GM12878 (cell line): ENCODE measurements around the gene SLC2A9. TPM values are rescaled to one million over a fixed set of nuclear protein-coding genes. Genes with fewer than 3 reads are reported as not detected.

Source experiments
- ATAC-seq: fragments of 200-7000 bp; cut with Tn5 transposase; 3 replicates; pipeline ENCODE4 v1.9.1; 2020; ENCODE audit warnings: mild to moderate bottlenecking, moderate library complexity
- BruUV-seq: library from RNA; stranded (reverse); fragments of 400-500 nt; replicated peaks from 2 replicates; lab custom pipeline; 2021; lab: Mats Ljungman, UMichigan
- CTCF ChIA-PET: fragments of 300-600 bp; sonication (Branson Sonifier 250); formaldehyde crosslinking; extraction: SDS; loops from one replicate; lab custom pipeline; 2021; ENCODE audit warnings: inconsistent platforms; lab: Yijun Ruan, JAX
- POLR2A ChIA-PET: fragments of 350-600 bp; formaldehyde crosslinking; extraction: SDS; loops from one replicate; lab custom pipeline; 2021; ENCODE audit warnings: inconsistent platforms; lab: Charles Lee
- RAD21 ChIA-PET: fragments of 300-600 bp; sonication (Branson Sonifier 250); formaldehyde crosslinking; loops from one replicate; lab custom pipeline; 2023; ENCODE audit warnings: antibody characterized with exemption; ENCODE audit not compliant: unreplicated experiment; lab: Charles Lee
- SMC1A ChIA-PET: fragments of 300-600 bp; sonication (Branson Sonifier 250); formaldehyde crosslinking; loops from one replicate; lab custom pipeline; 2023; ENCODE audit not compliant: unreplicated experiment, uncharacterized antibody; lab: Charles Lee
- DNase-seq: peaks from one replicate; pipeline ENCODE4 v3.0.0-alpha.2; 2011; ENCODE audit warnings: low read depth, low spot score
- FAIRE-seq: peaks from 3 replicates; lab custom pipeline; 2011; peaks lifted over from hg19 to GRCh38; lab: Jason Lieb, UNC
- H2AFZ ChIP-seq: 2 replicates; pipeline ENCODE4 v1.6.0; 2011; ENCODE audit warnings: low read depth, low read length, control low read depth; ENCODE audit not compliant: control insufficient read depth
- H3K27ac ChIP-seq: 2 replicates; pipeline ENCODE4 v1.5.1; 2011; ENCODE audit warnings: control low read depth; ENCODE audit not compliant: control insufficient read depth, insufficient read depth
- H3K27me3 ChIP-seq, 2 experiments: replicated peaks in 1 of 2; 2 replicates each; pipeline versions ENCODE4 v1.6.0 to v1.6.1; 2011; ENCODE audit warnings: low read length in 1 of 2; ENCODE audit not compliant: control insufficient read depth in 2 of 2, insufficient read depth in 2 of 2
- H3K36me3 ChIP-seq, 2 experiments: 2 replicates each; pipeline ENCODE4 v1.5.1; 2011; ENCODE audit warnings: low read length in 1 of 2; ENCODE audit not compliant: control insufficient read depth in 2 of 2, insufficient read depth in 2 of 2
- H3K4me1 ChIP-seq: 2 replicates; pipeline ENCODE4 v1.6.1; 2011; ENCODE audit warnings: mild to moderate bottlenecking, low read length, moderate library complexity, mixed read lengths; ENCODE audit not compliant: control insufficient read depth, insufficient read depth
- H3K4me2 ChIP-seq: 2 replicates; pipeline ENCODE4 v1.6.0; 2011; ENCODE audit warnings: control low read depth; ENCODE audit not compliant: control insufficient read depth, insufficient read depth
- H3K4me3 ChIP-seq: fragments of 200-600 bp; sonication (generic); 2 replicates; pipeline ENCODE4 v1.5.1; 2016
- H3K79me2 ChIP-seq: 2 replicates; pipeline ENCODE4 v1.6.0; 2011; ENCODE audit warnings: low read length; ENCODE audit not compliant: control insufficient read depth, insufficient read depth
- H3K9ac ChIP-seq: 2 replicates; pipeline ENCODE4 v1.8.0; 2011; ENCODE audit warnings: low read length, control low read depth, mixed read lengths; ENCODE audit not compliant: control insufficient read depth, insufficient read depth
- H3K9me3 ChIP-seq: replicated peaks from 3 replicates; pipeline ENCODE4 v1.5.1; 2011; ENCODE audit warnings: mild to moderate bottlenecking, low read length; ENCODE audit not compliant: control insufficient read depth, insufficient read depth
- H4K20me1 ChIP-seq: 2 replicates; pipeline ENCODE4 v1.6.0; 2011; ENCODE audit not compliant: control insufficient read depth, insufficient read depth
- CEBPB ChIP-seq, 2 experiments: fragments of 150-350 bp in 1 of 2; IDR thresholded peaks; 2 replicates each; pipeline ENCODE4 v1.6.1; 2012 to 2014; ENCODE audit warnings: low read depth in 2 of 2, low read length in 2 of 2, borderline replicate concordance in 1 of 2, inconsistent platforms in 1 of 2
- EGR1 ChIP-seq, 2 experiments: IDR thresholded peaks; 1 replicate in 1 of 2; 2 replicates in 1 of 2; pipeline ENCODE4 v1.6.1; 2011 to 2012; ENCODE audit warnings: low read depth in 2 of 2, low read length in 2 of 2, borderline replicate concordance in 1 of 2, mild to moderate bottlenecking in 1 of 2, moderate library complexity in 1 of 2
- ESRRA ChIP-seq: IDR thresholded peaks from 2 replicates; pipeline ENCODE4 v1.6.1; 2012; ENCODE audit warnings: mild to moderate bottlenecking, low read length, improper control_type of control experiment
- JUND ChIP-seq: IDR thresholded peaks from 2 replicates; pipeline ENCODE4 v1.6.1; 2012; ENCODE audit warnings: low read depth, mild to moderate bottlenecking, low read length, improper control_type of control experiment, moderate library complexity
- MEF2B ChIP-seq: fragments of 450-650 bp; IDR thresholded peaks from 2 replicates; pipeline ENCODE4 v1.6.1; 2018; ENCODE audit warnings: mild to moderate bottlenecking, moderate library complexity; ENCODE audit not compliant: partially characterized antibody, poor library complexity, severe bottlenecking
- PAX8 ChIP-seq: fragments of 450-650 bp; IDR thresholded peaks from 2 replicates; pipeline ENCODE4 v1.6.1; 2017; ENCODE audit warnings: mild to moderate bottlenecking, moderate library complexity
- POLR2A ChIP-seq: IDR thresholded peaks from 2 replicates; pipeline ENCODE4 v1.6.1; 2011; ENCODE audit warnings: low read depth, mild to moderate bottlenecking, low read length
- RCOR1 ChIP-seq: conservative IDR thresholded peaks from 2 replicates; pipeline ENCODE4 v1.6.1; 2012; ENCODE audit warnings: low read depth, low read length, improper control_type of control experiment
- SUZ12 ChIP-seq: fragments of 200-600 bp; sonication (generic); IDR thresholded peaks from one replicate; pipeline ENCODE4 v1.6.1; 2018; ENCODE audit warnings: antibody characterized with exemption, mild to moderate bottlenecking; ENCODE audit not compliant: unreplicated experiment
- TBL1XR1 ChIP-seq: IDR thresholded peaks from 2 replicates; pipeline ENCODE4 v1.6.1; 2012; ENCODE audit warnings: low read depth, low read length, improper control_type of control experiment
- TCF7 ChIP-seq: IDR thresholded peaks from 2 replicates; pipeline ENCODE4 v1.6.1; 2014; ENCODE audit warnings: antibody characterized with exemption, borderline replicate concordance
- WGBS: methylation state at CpG from one replicate; pipeline ENCODE4 v1.1.6; 2016; ENCODE audit warnings: low lambda C conversion rate; ENCODE audit not compliant: insufficient replicate concordance, insufficient coverage; ENCODE audit errors: missing lambda C conversion rate; 5-methylcytosine and 5-hydroxymethylcytosine counted together
- in situ Hi-C: fragments of 300-500 bp; cut with MboI; formaldehyde crosslinking; loops from 9 replicates; pipeline ENCODE4 v1.14.3; 2018; ENCODE audit warnings: mixed read lengths
- intact Hi-C: fragments of 100-400 bp; cut with micrococcal nuclease; formaldehyde crosslinking; loops from one replicate; pipeline ENCODE4 v1.14.2; 2022; ENCODE audit not compliant: unreplicated experiment
- polyA plus RNA-seq, 11 experiments: library from polyadenylated mRNA; depleted of rRNA in 4 of 11; unstranded in 6 of 11; stranded (reverse) in 5 of 11; fragments of >200 nt; fragmentation: Nextera tagmentation in 4 of 11; fragmentation: Illumina TruSeq in 1 of 11; extraction: Ambion mirVana in 4 of 11; extraction: Trizol in 1 of 11; gene quantifications; 1 replicate in 1 of 11; 2 replicates in 10 of 11; pipeline versions ENCODE4 v1.2.1 to v1.2.3, GENCODE V29; 2011 to 2016; ENCODE audit warnings: inconsistent platforms in 2 of 11, missing spikeins in 2 of 11, low read depth in 1 of 11
- total RNA-seq, 4 experiments: library from RNA; depleted of rRNA in 3 of 4; stranded (reverse); fragments of >200 nt in 3 of 4; fragmentation: Illumina TruSeq in 1 of 4; extraction: Trizol in 1 of 4; gene quantifications; 2 replicates each; pipeline versions ENCODE4 v1.2.1 to v1.2.3, GENCODE V29; 2013 to 2021
- TF ChIP-seq, protein P1 (sequence below): fragments of 450-650 bp; IDR thresholded peaks from 2 replicates; pipeline ENCODE4 v1.6.1; 2017; ENCODE audit warnings: mild to moderate bottlenecking, moderate library complexity
- TF ChIP-seq, protein P2 (sequence below): fragments of 450-650 bp; IDR thresholded peaks from 2 replicates; pipeline ENCODE4 v1.6.1; 2016; ENCODE audit warnings: mild to moderate bottlenecking
- TF ChIP-seq, protein P3 (sequence below): fragments of 450-650 bp; IDR thresholded peaks from 2 replicates; pipeline ENCODE4 v1.6.1; 2017; ENCODE audit warnings: mild to moderate bottlenecking, low read depth, inconsistent platforms; ENCODE audit not compliant: poor library complexity, severe bottlenecking

The SLC2A9 gene
- total and polyA plus RNA-seq, 10 of the 15 experiments (the other 5 are each of a cell fraction or from before 2014, with no cell fraction given): 0.28 to 2.8 (median 1.2) TPM

DNA sequence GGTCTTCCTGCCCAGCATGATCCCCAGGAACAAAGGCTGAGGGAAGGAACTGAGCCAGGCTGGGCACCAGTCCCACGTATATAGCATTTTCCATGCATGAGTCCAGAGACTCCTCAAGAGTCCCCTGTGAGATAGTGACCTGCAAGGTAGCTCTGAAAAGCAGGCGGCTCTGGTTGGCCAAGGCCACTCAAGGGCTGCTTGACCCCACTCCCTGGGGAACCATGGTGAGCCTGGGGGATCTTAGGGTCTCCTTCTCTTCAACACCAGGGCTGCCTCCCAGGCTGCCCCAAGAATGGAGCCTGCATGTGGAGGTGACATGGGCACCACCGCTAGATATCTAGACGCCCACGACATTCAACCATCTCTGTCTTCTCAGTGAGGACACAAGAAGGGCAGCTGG is 79.2 kb downstream of the SLC2A9 start:
- ChIA-PET SMC1A (interaction anchor here (2.5 kb wide), 1 partner anchor 72 kb away, joined by 12 read pairs; no protein-coding TSS in a partner anchor), RAD21 (interaction anchor here (5.2 kb wide), 1 partner anchor 72 kb away, joined by 28 read pairs; no protein-coding TSS in a partner anchor), POLR2A (no interaction called here), CTCF (interaction anchor here (1.5 to 7.7 kb wide), 2 partner anchors 37 to 73 kb away, joined by 4 to 57 read pairs; no protein-coding TSS in a partner anchor)
- Histone ChIP-seq H3K9me3 (no peaks in the 10 kb centered on the region), H3K79me2 (no peaks in the 10 kb centered on the region), H3K27ac (no peak overlapping the region), H3K4me2 (no peak overlapping the region), H3K9ac (no peak overlapping the region), H3K4me3 (no peak overlapping the region), H3K4me1 (no peaks in the 10 kb centered on the region; the same call in 1 of the 2 replicates)
- in situ Hi-C loops: no loop called here
- BruUV-seq: no TSS peak
- DNase-seq: no peak
- no peak for ATAC-seq
- TF ChIP-seq, protein P1, sequence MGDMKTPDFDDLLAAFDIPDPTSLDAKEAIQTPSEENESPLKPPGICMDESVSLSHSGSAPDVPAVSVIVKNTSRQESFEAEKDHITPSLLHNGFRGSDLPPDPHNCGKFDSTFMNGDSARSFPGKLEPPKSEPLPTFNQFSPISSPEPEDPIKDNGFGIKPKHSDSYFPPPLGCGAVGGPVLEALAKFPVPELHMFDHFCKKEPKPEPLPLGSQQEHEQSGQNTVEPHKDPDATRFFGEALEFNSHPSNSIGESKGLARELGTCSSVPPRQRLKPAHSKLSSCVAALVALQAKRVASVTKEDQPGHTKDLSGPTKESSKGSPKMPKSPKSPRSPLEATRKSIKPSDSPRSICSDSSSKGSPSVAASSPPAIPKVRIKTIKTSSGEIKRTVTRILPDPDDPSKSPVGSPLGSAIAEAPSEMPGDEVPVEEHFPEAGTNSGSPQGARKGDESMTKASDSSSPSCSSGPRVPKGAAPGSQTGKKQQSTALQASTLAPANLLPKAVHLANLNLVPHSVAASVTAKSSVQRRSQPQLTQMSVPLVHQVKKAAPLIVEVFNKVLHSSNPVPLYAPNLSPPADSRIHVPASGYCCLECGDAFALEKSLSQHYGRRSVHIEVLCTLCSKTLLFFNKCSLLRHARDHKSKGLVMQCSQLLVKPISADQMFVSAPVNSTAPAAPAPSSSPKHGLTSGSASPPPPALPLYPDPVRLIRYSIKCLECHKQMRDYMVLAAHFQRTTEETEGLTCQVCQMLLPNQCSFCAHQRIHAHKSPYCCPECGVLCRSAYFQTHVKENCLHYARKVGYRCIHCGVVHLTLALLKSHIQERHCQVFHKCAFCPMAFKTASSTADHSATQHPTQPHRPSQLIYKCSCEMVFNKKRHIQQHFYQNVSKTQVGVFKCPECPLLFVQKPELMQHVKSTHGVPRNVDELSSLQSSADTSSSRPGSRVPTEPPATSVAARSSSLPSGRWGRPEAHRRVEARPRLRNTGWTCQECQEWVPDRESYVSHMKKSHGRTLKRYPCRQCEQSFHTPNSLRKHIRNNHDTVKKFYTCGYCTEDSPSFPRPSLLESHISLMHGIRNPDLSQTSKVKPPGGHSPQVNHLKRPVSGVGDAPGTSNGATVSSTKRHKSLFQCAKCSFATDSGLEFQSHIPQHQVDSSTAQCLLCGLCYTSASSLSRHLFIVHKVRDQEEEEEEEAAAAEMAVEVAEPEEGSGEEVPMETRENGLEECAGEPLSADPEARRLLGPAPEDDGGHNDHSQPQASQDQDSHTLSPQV: no peak
- TF ChIP-seq TCF7 (no peak), TBL1XR1 (no peak), JUND (no peak), RCOR1 (no peak), CEBPB (IDR thresholded peaks at IDR 0.05; ENCODE audit: borderline replicate concordance in 1 of 2, low read depth in 2 of 2, low read length in 2 of 2) (no peak), PAX8 (no peak), MEF2B (no peak), ESRRA (no peak), EGR1 (IDR thresholded peaks at IDR 0.05; ENCODE audit: borderline replicate concordance in 1 of 2, low read depth in 2 of 2, low read length in 2 of 2) (no peak), POLR2A (no peak), SUZ12 (no peak)
- TF ChIP-seq, protein P2, sequence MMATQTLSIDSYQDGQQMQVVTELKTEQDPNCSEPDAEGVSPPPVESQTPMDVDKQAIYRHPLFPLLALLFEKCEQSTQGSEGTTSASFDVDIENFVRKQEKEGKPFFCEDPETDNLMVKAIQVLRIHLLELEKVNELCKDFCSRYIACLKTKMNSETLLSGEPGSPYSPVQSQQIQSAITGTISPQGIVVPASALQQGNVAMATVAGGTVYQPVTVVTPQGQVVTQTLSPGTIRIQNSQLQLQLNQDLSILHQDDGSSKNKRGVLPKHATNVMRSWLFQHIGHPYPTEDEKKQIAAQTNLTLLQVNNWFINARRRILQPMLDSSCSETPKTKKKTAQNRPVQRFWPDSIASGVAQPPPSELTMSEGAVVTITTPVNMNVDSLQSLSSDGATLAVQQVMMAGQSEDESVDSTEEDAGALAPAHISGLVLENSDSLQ: no peak
- TF ChIP-seq, protein P3, sequence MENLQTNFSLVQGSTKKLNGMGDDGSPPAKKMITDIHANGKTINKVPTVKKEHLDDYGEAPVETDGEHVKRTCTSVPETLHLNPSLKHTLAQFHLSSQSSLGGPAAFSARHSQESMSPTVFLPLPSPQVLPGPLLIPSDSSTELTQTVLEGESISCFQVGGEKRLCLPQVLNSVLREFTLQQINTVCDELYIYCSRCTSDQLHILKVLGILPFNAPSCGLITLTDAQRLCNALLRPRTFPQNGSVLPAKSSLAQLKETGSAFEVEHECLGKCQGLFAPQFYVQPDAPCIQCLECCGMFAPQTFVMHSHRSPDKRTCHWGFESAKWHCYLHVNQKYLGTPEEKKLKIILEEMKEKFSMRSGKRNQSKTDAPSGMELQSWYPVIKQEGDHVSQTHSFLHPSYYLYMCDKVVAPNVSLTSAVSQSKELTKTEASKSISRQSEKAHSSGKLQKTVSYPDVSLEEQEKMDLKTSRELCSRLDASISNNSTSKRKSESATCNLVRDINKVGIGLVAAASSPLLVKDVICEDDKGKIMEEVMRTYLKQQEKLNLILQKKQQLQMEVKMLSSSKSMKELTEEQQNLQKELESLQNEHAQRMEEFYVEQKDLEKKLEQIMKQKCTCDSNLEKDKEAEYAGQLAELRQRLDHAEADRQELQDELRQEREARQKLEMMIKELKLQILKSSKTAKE: no peak
- TF ChIP-seq, all 136 proteins: peak for 0
- WGBS: 70% methylated on average over 5 of the region's 5 CpGs
- intact Hi-C loops: no loop called here
- no peak overlapping the region for H2AFZ ChIP-seq
- no peaks in the 10 kb centered on the region for H3K36me3 ChIP-seq
- no peak for FAIRE-seq
- no peaks in the 10 kb centered on the region for H4K20me1 ChIP-seq
- H3K27me3 ChIP-seq: no peaks in the 10 kb centered on the region
